ENCODE results near the gene GRIK3.
"Not testable (repeated sequence)": the region's sequence is repeated elsewhere in the genome, so short reads cannot be mapped to it uniquely, and the experiment has no call there.

Gene GRIK3

DNA sequence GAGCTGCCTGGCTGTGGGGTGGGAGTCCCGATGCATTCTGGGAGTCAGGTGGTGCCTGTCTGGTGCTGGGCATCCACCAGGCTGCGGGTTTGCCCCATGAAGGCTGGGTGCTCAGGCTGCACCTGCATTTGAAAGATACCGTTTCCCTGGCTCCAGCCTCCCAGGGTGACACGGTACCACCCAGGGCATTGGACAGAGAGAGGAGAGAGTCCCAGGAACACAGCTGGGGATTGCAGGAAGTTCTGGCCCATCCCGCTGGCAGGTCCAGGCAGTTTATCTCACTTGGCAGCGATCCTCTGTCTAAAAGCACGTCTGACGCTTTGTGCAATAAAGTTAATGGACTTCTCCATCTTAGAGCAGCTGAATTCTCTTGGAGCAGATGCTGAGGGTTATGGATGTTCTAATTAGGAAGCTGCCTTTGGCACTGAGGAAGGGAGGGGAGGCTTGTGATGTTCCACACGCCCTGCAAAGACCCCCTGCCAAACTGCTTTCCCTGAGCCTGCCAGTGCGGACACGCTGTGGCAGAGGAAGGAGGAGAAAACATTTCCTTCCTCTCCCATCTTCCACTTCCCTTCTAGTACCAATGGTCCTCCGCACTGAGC, 246.9 kb downstream of the GRIK3 start:
- DNase-seq (ENCODE audit: low spot score), result no peak

DNA sequence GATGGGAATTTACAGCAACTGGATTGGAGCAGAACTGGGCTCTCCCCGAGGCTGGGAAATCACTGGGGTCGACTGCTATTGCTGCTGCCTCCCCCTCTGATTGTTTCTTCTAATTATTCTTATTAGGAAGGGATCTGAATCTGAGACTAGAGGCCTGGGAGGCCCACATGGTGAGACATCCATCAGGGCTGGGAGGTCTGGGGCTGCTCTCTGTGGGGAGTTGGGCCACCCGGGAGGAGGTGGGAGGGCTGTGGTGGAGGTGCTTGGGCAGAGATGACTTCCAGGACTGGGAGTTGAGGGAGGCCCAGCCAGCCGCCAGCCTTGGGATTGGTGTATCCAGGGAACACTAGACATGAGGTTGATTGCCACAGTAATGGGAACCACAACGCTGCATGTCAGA, 247.9 kb downstream of the GRIK3 start:
- no peak for DNase-seq (ENCODE audit: low spot score)

DNA sequence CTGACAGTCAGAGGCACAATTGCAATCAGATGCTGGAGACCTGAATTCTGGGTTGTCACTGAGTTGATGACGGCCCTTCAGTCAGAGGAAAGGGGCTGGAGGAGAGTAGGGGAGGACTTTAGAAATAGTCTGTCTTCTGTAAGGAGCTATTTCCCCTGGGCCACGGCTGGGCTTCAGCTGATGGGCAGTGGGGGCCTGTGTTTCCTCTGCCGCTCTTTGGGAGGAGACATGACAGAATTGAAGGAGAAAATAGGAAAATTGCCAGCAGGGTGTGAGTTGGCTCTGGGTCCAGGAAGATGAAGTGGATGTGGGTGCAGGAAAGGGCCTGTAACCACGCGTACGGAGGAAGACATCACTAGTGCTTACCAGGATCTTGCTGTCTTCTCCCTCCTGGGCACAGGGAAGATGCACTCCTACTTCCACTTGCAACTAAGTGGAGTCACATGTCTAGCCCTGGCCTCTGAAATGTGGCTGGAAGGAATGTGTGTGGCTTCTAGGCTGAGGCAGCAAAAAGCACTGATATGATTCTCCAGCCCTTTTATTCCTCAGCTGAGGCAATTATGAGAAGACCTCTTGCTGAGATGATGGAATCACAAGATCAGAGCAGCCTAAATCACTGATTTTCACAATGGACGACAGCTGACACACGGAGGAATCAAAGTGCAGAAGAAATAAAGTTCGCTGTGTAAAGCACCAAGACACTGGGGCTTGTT, 250.0 kb downstream of the GRIK3 start:
- no peak for DNase-seq (ENCODE audit: low spot score)

DNA sequence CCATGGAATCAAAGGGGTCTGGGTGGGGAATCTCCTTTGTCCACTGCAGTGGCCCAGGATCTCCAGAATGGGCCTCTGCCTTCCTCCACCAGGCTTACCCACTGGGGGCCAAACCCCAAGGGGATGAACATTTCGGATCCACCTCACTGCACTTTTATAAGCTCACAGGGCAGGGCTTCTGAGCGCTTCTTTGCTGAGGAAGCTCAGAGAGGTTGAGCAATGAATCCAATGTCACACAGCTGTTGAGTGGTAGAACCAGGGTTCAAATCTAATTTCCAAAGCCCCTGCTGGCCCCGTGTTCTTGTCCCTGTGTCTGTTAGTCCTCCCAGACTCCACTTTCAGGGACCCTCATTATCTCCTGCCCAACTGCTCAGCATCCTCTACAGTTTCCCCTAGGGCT, 250.8 kb downstream of the GRIK3 start:
- DNase-seq (ENCODE audit: low spot score), result no peak

GRCh38 chr1:36782785-36783184, 251.5 kb downstream of the GRIK3 start:
- no peak for DNase-seq (ENCODE audit: low spot score)

GRCh38 chr1:36782085-36782484, 252.2 kb downstream of the GRIK3 start:
- DNase-seq (ENCODE audit: low spot score), result no peak

- peak; percentile 16 for DNase-seq (ENCODE audit: low spot score)
These were observed 253.2 kb downstream of the GRIK3 start for GRCh38 chr1:36781098-36781497.

- DNase-seq (ENCODE audit: low spot score), result no peak
These were observed 255.6 kb downstream of the GRIK3 start for GRCh38 chr1:36778740-36779139.

DNA sequence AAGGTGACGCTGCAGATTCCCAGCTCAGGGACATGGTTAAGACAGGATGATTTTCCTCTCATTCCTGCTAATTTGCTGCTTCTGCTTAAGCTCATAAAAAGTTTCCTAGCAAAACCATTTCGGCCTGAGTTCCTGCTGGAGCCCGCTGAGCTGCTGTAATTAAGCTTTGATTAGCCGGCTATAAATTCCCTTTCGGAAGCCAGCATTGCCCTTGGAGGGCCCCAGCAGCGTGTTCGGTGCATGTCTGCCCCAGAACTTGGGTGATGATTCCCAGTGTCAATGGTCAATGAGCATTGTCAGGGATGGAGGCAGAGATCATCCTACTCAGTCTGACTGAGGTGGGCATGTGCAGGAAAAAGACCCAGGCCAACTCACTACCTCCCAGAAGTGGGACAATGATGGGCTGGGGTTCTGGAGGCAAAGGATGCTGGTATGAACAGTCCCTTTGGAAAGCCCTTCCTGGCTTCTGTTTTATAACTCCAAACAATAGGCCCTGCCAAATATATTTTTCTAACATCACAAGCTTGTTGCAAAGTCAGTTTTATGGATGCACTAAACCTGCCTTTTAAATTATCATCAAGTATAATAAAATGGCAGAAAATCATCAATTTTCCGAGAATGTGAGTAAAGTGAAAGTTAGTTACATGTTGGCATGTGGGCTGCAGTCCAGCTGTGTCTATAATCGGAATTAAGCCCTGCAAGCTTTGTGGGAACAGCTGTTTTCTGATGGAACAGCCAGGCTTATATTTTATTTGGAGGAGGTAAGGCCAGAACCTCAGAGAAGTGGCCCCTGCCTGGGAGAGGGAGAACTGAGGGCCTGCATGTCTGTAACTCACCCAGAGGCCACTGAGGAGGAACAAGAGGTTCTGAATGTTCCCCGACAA, 257.1 kb downstream of the GRIK3 start:
- no peak for DNase-seq (ENCODE audit: low spot score)

DNA sequence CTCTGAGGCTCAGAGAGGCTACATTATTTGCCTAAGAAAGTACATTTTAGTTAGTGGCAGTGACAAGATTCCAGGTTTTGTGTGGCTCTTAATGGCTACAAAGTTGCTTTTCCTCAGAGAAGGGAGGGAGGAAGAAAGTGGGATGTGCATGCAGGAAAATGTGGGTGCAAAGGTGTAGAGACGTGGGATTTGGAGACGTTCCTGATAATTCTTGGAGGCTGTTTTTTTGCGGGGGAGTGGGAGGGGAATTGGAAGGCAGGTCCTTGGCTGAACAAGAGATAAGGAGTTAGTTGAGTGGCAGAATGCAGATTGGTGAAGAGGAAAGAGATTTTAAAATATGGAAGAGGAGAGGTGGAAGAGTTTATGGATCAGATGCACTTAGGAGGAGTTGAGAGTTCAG, 258.1 kb downstream of the GRIK3 start:
- DNase-seq (ENCODE audit: low spot score), result no peak

DNA sequence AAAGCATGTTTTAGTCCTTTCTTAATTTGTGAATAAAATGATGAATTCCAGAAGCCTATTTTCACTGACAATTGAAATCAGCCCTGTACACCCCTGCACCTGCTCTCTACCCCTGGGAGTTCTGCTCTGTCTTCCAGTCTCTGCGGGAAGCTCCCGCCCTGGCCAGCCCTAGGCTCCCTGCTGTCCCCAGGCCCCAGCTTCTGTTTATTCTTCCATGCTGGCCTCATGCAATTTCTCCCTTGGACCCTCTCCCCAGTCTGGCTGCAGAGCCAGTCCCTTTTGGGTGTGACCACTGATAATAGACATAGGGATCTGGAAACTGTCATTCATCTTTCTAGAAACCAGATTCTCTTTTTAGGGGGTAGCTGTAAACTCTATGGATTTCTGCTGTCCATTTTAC, 258.6 kb downstream of the GRIK3 start:
- DNase-seq (ENCODE audit: low spot score), result no peak

DNA sequence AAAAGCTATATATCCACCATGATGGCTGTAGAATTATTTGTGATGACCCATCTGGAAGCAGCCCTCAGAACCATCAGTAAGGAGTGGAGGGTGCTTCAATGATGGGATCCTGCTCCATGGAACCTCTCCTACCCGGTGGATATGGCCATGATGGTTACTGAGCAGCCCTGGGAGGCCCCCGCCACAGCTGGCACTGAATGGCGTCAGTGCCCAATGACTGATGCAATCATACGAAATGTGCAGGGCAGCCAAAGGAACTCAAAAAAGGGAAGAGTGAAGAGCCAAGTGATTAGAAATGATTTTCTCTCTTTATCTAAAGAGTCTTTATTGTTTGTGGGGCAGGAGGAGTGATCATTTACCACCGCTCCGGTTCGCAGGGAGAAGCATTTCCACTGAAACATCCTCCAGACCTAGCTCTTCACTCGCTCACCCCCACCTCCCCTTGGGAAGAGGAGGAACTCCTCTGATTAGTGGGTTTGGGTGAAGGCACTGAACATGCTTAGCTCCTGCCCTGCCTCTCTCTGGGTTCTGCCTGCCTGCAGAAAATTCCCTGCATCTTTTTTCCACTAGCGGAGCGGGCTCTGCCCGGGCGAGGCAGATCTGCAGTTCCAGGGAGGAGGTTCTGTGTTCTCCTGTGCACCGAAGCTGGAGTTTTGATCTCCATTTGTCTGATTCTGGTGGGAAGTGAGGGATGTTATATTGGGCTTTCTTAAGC, 260.3 kb downstream of the GRIK3 start:
- DNase-seq (ENCODE audit: low spot score), result no peak

GRCh38 chr1:36772647-36773495, 261.4 kb downstream of the GRIK3 start:
- no peak for DNase-seq (ENCODE audit: low spot score)

DNA sequence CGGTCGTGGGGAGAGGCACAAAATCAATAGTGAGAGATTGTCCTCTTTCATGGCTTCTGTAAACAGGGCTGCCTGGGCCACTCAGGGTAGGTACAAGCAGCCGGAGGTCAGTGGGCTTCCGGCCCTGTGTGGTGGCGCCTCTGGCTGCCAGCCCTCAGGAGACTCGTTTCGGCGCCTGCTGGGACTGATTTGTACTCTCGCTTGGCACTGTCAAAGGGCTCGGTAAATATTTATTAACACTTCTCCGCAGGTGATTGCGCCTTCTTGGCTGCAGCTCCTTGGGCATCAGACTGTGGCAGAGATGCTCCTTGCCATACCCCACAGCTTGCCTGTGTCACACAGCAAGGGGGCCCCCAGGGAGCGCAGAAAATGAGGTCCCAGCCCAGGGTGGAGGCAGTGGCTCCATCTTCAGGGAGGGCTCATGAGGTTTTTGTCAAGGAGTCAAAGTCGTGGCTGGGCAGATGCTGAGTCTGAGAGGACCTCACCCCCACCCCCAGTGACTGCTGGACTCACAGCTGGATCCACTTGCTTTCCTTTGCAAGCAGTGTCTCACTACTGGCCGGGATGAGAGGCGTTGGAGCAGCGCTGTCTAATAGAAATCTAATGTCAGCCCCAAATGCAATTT, 262.5 kb downstream of the GRIK3 start:
- no peak for DNase-seq (ENCODE audit: low spot score)

- DNase-seq (ENCODE audit: low spot score), result no peak
These were observed 263.1 kb downstream of the GRIK3 start for GRCh38 chr1:36771240-36771639.

DNA sequence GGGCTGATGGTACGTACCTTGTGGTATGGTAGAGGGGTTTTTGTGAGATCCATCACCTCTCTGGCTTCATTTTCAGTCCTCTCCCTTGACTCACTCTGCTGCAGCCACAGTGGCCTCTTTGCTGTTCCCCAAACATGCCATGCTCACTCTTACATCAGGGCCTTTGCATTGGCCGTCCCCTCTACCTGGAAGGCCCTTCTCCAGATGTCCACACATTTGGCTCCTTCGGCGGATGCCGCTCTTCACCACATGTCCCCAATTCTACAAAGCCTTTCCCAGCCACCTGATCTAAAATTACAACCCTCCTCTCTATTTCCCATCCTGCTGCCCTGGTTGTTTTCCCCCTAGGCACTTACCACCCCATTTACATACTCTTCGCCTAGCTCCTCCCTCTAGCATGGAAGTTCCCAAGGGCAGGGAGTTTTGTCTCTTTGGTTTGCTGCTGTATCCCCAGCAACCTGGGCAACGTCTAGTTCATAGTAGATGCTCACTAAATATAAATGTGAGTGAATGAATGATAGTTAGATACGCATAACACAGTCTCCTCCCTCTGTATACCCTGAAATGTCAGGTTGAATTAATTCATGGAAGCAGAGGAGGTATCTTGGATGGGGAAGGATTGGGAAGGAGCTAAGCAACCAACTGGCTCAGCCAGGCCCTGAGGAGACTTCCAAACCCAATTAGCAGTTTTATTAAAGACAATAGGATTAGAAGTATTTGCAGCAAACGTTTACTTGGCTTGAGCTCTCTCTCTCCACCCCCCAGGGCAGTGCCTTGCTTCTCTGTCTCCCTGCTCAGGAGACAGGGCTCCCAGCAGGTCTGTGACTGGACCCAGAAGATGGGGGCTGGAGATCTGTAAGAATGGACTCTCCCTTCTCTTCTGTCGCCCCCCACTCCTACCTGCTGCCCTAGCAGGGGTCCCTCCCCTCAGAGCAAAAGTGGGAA, 264.2 kb downstream of the GRIK3 start:
- DNase-seq (ENCODE audit: low spot score), result no peak

DNA sequence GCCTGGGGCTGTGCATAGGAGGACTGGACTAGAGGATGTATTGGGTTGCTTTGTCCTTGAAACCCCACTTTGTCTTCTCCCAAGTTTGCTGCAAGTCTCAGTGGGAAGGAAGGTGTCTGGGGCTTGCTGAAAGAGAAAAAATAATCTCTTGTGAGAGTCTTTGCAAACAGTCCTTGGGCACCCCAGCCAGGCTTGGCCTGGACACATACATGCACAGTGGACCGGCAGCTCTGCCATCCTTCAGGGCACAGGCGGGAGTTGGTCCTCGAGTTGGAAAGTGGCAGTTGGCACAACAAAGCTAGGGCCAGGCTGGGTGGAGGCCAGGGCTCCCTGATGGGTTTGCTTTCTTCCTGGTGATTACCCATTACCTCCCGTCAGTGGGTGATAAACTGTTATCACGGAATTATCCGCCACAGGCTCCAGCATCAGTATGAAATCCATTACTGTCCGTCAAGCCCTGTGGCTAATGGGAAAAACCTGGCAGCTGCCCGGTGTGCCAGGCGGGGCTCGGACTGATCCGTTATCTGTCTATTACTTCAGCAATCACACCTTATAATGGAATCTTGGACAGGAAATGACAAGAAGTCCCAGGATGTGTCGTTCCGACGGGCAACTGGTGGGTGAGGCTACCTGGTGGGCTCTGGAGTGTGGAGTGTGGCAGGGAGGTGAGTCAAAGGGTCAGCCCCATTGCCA, 265.7 kb downstream of the GRIK3 start:
- no peak for DNase-seq (ENCODE audit: low spot score)

- not testable (repeated sequence) for DNase-seq (ENCODE audit: low spot score)
These were observed 266.9 kb downstream of the GRIK3 start for GRCh38 chr1:36767429-36767828.

DNA sequence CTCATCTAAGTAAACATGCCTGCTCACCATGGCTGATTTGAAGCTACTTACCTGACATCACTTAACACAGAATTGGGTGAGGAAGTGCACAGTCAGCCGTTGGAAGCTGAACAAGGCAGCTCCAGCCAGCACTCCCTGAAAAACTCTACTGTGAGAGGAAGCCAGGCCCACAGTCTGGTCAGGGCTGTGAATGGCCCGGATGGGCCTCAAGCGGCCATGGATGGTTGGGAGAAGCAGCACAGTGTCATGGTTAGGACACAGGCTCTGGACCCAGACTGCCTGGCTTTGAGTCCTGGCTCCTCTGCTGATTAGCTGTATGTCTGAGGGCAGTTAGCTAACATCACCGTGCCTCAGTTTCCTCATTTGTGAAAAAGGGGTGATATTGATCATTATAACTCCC, 267.8 kb downstream of the GRIK3 start:
- DNase-seq (ENCODE audit: low spot score), result no peak
